Left renal cortex interstitium (tissue), 4 donors: ENCODE measurements around the gene MGAT2. TPM values are rescaled to one million over a fixed set of nuclear protein-coding genes. Genes with fewer than 3 reads are reported as not detected.
"Not testable (repeated sequence)": the region's sequence is repeated elsewhere in the genome, so short reads cannot be mapped to it uniquely, and the experiment has no call there.

Experiments used
- DNase-seq, 4 donors: peaks; one replicate each; pipeline ENCODE4 v3.0.0-alpha.2; 2013; ENCODE audit warnings: low read depth in 4 of 4, low spot score in 2 of 4, missing footprints in 1 of 4
- polyA plus RNA-seq, 4 donors: library from polyadenylated mRNA; unstranded; fragments of 120-200 nt; gene quantifications; one replicate each; pipeline ENCODE4 v1.2.1, GENCODE V29; 2013; ENCODE audit not compliant: insufficient read length in 4 of 4

MGAT2 gene
- polyA plus RNA-seq, 4 donors, result 10.6 to 25.2 (median 20.3) TPM

DNA sequence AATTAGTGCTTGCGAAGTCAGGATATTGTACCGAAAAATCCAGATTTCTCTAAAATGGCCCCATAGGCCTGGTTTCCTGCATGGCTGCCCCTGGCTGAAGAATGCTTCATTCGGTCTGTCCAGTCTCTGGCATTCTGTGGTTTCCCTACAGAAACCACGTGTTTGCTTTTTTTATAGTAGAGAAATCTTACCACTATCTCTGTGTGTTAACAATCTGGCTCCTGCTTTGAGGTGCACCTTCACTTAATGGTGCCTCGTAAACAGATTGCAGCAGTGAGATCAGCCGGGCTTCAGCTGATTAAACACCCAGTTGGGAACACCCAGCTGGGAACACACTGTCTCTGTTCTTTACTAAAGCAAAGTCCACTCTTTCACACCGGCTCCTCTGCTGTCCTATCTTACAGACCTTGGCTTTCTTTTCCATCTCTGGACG, 21.1 kb downstream of the MGAT2 start:
- no peak for DNase-seq

DNA sequence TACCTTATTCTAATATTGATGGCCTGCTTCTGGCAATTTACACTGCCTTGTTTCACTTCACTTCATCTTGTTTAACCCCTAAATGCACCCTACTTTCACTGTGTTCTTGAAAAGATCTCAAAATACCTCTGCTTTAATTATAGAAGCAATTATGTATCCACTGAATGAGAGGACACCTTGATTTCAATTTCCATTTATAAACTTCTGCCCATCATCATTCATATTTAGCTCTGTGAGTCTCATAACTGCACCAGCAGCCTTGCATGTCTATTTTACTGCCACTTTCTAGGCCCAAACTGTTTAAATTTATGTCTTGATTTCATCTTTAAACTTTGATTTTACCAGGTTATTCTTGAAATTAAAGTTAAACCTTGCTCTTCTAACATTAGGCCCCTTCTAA, 21.6 kb downstream of the MGAT2 start:
- no peak for DNase-seq

DNA sequence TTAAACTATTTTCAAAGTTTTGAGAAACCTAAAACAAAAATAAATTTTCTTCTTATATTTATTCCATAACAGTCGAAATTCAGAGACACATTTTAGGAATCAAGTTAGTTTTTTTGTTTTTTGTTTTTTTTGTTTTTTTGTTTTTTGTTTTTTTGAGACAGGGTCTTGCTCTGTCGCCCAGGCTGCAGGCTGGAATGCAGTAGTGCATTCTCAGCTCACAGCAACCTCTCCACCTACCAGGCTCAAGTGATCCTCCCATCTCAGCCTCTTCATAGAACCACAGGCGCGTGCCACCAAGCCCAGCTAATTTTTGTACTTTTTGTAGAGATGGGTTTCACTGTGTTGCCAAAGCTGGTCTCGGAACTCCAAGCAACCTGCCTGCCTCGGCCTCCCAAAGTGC, 32.9 kb downstream of the MGAT2 start:
- DNase-seq, result no peak

DNA sequence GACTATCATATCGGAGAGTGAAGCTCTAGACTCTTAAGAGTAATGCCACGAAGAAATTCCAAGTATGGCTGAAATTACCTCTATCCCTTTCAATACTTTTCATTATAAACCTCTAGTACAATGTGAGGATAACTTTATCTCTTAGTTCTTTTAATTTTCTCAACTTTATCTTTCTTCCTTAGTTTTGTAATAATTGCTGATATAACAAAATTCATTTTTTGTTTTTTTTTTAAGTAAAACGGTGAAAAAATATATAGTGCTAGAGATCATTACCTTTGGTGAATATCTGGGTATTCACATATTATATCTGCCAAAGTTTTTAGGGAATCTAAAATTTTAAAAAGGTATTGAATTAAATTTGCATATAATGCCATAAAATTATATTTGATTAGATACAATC, 33.9 kb downstream of the MGAT2 start:
- no peak for DNase-seq

DNA sequence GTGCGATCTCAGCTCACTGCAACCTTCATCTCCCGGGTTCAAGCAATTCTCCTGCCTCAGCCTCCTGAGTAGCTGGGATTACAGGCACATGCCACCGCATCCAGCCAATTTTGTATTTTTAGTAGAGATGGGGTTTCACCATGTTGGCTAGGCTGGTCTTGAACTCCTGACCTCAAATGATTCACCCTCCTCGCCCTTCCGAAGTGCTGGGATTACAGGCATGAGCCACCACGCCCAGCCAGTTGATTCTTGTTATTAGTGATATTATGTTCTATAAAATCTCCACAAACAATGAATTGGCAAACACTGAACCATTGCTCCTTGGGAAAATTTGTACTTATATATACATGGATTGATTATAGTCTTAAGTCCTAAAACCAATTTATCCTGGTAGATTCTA, 36.9 kb downstream of the MGAT2 start:
- DNase-seq, result not testable (repeated sequence)

DNA sequence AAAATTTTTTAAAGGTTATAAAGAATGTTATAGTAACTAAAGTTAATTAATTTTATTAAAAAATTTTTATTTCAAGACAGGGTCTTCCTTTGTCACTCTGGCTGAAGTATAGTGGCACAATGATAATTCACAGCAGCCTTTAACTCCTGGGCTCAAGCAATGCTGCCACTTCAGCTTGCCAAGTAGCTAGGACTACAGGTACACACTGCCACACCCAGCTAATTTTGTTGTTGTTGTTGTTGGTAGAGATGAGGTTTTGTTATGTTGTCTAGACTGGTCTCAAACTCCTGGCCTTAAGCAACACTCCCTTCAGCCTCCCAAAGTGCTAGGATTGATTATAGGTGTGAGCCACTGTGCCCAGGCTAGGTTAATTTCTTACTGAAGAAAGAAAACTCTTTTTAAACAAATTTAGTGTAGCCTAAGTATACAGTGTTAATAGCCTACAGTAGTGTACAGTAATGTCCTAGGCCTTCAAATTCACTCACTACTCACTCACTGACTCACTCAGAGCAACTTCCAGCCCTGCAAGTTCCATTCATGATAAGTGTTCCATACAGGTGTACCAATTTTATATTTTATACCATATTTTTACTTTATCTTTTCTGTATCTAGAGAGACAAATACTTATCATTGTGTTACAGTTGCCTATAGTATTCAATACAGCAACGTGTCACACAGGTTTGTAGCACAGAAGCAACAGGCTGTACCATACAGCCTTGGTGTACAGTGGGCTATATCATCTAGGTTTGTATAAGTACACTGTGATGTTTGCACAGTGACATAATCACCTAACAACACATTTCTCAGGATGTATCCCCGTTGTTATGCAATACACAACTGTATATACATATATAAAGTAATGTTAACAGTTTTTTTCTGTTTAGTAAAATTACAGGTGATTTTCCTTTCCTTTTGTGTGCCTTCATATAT, 39.2 kb downstream of the MGAT2 start:
- no peak for DNase-seq

DNA sequence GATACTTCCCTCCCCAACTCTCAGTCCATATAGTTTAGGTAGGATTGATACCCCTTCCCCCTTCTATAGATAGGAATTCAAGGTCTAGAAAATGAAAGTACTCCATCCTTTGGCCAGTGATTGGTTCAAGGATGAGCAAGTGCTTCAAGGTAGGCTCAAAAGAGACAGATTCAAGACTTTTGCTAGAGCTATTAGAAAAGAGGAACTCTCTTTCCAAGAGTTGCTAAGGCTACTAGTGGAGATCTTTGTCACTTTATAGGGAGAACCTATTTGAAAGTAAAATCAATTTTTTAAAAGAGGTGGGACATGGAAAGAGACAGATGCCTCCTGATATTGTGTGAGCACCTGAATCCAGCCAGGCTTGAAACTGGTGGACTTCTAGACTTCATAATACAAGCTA, 49.9 kb downstream of the MGAT2 start:
- DNase-seq, result no peak

Other genes with a start within 250 kb of the MGAT2 start
- 1,000 to 10,000 TPM; 1,301 to 2,136 (median 1,626) TPM for gene RPS29, start 34.4 kb upstream of the MGAT2 start, polyA plus RNA-seq
- gene LRR1, start 21.9 kb upstream of the MGAT2 start, polyA plus RNA-seq, result 10 to 100 TPM; 10.2 to 14.2 (median 12.1) TPM
- gene RPL36AL, start 173 bp upstream of the MGAT2 start, polyA plus RNA-seq, result 100 to 1,000 TPM; 142 to 223 (median 205) TPM
- 10 to 100 TPM; 15.5 to 19.1 (median 17.3) TPM for gene DNAAF2, start 14.4 kb downstream of the MGAT2 start, polyA plus RNA-seq
- gene POLE2, start 67.4 kb downstream of the MGAT2 start, polyA plus RNA-seq, result 10 to 100 TPM; 12.5 to 31.9 (median 19.0) TPM
- 1 to 10 TPM; 4.9 to 8.2 (median 6.1) TPM for gene KLHDC1, start 72.3 kb downstream of the MGAT2 start, polyA plus RNA-seq
- 100 to 1,000 TPM; 135 to 180 (median 160) TPM for gene KLHDC2, start 147.4 kb downstream of the MGAT2 start, polyA plus RNA-seq
- 100 to 1,000 TPM in 1 of 4 donors, 10 to 100 TPM in 3; 81.3 to 101 (median 91.7) TPM for gene NEMF, start 232.0 kb downstream of the MGAT2 start, polyA plus RNA-seq